AG04449 (cell line): Measurements from ENCODE around the gene MRPS25.

Experiments
- CTCF ChIA-PET: fragments of 350-600 bp; formaldehyde crosslinking; extraction: SDS; loops from one replicate; lab custom pipeline; 2021; ENCODE audit warnings: antibody characterized with exemption; lab: Yijun Ruan, JAX
- POLR2A ChIA-PET: fragments of 400-600, 350-600 bp; formaldehyde crosslinking; extraction: SDS; loops from one replicate; lab custom pipeline; 2020; ENCODE audit warnings: antibody characterized with exemption, inconsistent platforms; lab: Yijun Ruan, JAX
- DNase-seq: peaks from one replicate; pipeline ENCODE4 v3.0.0-alpha.2; 2010; ENCODE audit warnings: low read depth, low spot score
- H3K4me3 ChIP-seq: 2 replicates; pipeline ENCODE4 v1.5.1; 2011; ENCODE audit warnings: low read depth, mild to moderate bottlenecking, control low read depth, low read length
- TF ChIP-seq, protein P1 (sequence below): IDR thresholded peaks from one replicate; pipeline ENCODE4 v1.5.1; 2011; ENCODE audit warnings: mild to moderate bottlenecking, moderate library complexity, low read length, control low read depth, inconsistent platforms; ENCODE audit not compliant: insufficient read depth; ENCODE audit errors: missing control alignments

Gene MRPS25

DNA sequence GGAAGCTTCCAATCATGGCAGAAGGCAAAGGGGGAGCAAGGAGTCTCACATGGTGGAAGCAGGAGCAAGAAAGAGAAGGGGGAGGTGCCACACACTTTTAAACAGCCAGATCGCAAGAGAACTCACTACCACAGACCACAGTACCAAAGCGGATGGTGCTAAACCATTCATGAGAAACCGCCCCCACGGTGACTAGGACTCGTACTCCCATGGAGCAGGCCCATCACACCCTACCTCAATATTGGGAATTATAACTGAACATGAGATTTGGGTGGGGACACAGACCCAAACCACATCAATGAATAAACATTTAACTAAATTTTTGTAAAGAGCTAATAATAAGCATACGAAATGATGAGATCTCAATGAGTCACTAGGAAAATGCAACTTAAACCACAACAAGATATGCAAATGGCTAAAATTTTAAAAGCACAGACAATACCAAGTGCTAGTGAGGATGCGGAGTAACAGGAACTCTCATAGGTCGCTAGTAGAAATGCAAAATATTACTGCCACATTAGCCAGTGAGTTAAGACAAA is 10.0 kb downstream of the MRPS25 start:
- ChIA-PET CTCF (interaction anchor here (0.6 kb wide), 1 partner anchor 134 kb away, joined by 3 read pairs; no protein-coding TSS in a partner anchor), POLR2A (no interaction called here)
- H3K4me3 ChIP-seq: no peak overlapping the region
- no peak for DNase-seq
- TF ChIP-seq, protein P1, sequence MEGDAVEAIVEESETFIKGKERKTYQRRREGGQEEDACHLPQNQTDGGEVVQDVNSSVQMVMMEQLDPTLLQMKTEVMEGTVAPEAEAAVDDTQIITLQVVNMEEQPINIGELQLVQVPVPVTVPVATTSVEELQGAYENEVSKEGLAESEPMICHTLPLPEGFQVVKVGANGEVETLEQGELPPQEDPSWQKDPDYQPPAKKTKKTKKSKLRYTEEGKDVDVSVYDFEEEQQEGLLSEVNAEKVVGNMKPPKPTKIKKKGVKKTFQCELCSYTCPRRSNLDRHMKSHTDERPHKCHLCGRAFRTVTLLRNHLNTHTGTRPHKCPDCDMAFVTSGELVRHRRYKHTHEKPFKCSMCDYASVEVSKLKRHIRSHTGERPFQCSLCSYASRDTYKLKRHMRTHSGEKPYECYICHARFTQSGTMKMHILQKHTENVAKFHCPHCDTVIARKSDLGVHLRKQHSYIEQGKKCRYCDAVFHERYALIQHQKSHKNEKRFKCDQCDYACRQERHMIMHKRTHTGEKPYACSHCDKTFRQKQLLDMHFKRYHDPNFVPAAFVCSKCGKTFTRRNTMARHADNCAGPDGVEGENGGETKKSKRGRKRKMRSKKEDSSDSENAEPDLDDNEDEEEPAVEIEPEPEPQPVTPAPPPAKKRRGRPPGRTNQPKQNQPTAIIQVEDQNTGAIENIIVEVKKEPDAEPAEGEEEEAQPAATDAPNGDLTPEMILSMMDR: no peak

DNA sequence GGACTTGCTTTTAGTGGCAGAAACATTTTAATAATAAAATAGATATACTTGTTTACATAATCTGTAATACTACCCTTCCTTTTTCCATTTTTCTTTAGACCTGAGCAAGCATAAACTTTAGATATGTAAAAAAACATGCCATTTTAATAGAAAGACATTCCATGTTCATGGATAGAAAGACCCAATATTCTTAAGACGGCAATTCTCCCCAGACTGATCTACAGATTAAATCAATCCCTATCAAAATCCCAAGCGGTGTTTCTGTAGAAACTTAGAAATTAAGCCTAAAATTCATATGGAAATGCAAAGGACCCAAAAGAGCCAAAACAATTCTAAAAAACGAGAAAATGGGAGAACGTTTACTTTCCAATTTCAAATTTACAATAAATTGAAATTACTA is 11.6 kb downstream of the MRPS25 start:
- TF ChIP-seq, protein P1: no peak
- no peak for DNase-seq
- POLR2A ChIA-PET: no interaction called here
- CTCF ChIA-PET: interaction anchor here (2.1 kb wide), 1 partner anchor 10 kb away, joined by 5 read pairs; no protein-coding TSS in a partner anchor
- no peak overlapping the region for H3K4me3 ChIP-seq

DNA sequence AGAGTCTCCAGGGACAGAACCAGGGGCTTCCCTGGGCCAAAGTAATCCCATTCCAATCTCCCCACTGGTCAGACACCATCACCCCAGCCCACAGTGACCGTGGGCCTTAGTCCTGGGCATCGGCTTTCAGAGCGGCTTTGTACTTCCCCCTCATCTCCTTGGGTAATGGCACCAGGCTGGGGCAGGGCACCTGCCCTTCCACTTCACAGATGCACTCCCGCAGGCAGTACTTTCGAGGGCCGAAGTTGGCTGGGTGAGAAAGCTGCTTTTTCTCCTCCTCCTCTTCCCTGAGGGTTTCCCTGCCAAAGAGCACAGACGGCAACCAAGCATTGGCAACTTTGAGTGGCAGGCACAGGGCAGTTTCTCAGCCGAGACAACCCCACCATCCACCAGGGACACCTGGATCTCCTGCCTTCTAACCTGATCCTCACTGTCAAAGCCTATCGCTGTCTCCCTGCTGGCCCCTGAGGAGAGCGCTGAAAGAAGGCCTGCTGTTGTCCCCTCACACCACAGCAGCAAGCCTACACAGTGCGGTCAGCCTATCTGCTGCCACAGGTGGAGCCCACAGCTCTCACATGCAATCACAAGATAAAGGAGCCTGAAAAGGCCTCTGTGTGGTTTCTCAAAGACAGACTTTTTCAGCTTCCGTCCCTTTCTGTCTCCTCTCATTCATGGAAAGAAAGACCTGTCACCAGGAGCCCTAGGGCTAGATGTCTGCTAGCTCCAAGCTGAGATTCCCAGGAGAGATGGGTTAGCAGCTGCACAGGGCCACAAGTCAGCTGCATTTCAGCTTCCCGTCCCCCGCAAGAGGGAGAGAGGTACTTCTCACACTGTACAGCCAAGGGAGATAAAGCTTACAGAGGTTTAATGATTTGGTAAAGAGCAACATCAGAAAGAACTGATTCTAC is 12.5 kb downstream of the MRPS25 start:
- ChIA-PET CTCF (interaction anchor here (1.0 to 3.0 kb wide), 4 partner anchors 11 to 126 kb away, joined by 3 to 12 read pairs (median 4); no protein-coding TSS in a partner anchor), POLR2A (interaction anchor here (0.7 kb wide), 1 partner anchor 651 kb away, joined by 3 read pairs; no protein-coding TSS in a partner anchor)
- no peak for DNase-seq

DNA sequence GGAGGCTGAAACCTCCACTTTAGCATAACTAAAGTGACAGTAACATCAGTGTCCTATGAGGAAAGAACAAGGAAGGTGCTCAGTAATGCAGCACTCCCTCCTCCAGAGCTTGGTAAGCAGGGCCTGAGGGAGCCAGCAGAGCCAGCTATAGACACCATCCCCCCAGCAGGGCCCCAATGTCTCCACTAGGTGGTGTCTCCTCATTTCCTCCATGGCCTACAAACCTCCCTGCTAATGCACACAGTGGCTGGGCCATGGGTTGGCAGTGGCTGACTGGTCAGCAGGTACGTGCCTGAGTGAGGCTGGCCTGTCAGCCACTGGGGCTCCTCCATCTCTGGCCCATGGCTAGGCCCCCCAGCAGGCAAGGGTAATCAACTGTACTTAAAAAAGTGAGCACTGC is 13.6 kb downstream of the MRPS25 start:
- POLR2A ChIA-PET: no interaction called here

More for the DNA sequence above, 12.5 kb downstream of the MRPS25 start:
- H3K4me3 ChIP-seq: no peak overlapping the region
- TF ChIP-seq, protein P1: no peak

DNA sequence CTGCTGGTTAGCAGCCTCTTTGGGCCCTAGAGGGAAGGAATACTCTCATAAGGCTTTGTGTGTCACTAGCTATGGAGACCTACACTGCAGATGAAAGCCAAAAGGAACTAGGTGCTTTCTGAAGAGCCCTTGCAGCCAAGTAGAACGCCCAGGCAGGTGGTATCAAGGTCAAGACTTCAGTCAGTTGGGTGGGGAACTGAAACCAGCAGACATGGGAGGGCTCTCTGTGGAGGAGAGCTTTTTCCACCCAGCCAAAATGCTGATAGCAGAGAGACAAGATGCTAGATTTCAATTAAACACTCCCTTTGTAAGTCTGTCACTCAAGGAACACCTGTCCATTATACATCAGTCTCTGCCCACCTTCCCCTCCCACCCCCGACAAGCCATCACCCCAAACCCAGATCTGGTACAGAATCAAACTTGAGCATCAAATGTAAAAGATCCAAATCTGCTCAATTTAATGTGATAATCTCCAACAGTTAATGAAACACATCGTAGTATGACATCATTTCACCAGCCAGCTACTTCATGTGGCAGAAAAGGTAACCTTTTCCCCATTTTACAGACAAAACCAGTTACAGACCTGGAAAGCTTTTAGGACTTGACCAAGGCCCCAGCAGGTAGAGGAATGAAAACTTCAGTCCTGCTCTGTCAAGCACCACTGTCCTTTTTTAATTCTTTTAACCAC is 14.6 kb downstream of the MRPS25 start:
- H3K4me3 ChIP-seq: no peak overlapping the region
- DNase-seq: no peak
- TF ChIP-seq, protein P1: no peak
- CTCF ChIA-PET: interaction anchor here (0.7 to 3.0 kb wide), 6 partner anchors 9 to 124 kb away, joined by 3 to 12 read pairs (median 5); partner anchors contain the start of gene MRPS25
- POLR2A ChIA-PET: no interaction called here

More for the DNA sequence above, 13.6 kb downstream of the MRPS25 start:
- TF ChIP-seq, protein P1: peak; percentile 69
- CTCF ChIA-PET: interaction anchor here (0.7 to 3.0 kb wide), 9 partner anchors 9 to 125 kb away, joined by 3 to 12 read pairs (median 4); partner anchors contain the start of gene MRPS25
- DNase-seq: no peak
- H3K4me3 ChIP-seq: no peak overlapping the region
